GM23338 (cell line): ENCODE results near the gene SULT1A2.

Source experiments
- CTCF ChIP-seq, 2 experiments: fragments of 200-600 bp in 1 of 2; sonication (generic) in 1 of 2; conservative IDR thresholded peaks; 2 replicates each; pipeline versions ENCODE4 v1.5.1 to v1.6.1; 2016 to 2017; ENCODE audit warnings: antibody characterized with exemption in 2 of 2, low read depth in 2 of 2, mild to moderate bottlenecking in 2 of 2, moderate library complexity in 1 of 2
- ETS1 ChIP-seq: IDR thresholded peaks from 2 replicates; pipeline ENCODE4 v1.6.1; 2016; ENCODE audit warnings: antibody characterized with exemption
- EZH2 ChIP-seq: fragments of 200-600 bp; sonication (generic); IDR thresholded peaks from one replicate; pipeline ENCODE4 v1.8.0; 2017; ENCODE audit warnings: antibody characterized with exemption, mild to moderate bottlenecking, low read depth; ENCODE audit not compliant: unreplicated experiment
- EZH2phosphoT487 ChIP-seq: fragments of 200-600 bp; sonication (generic); IDR thresholded peaks from one replicate; pipeline ENCODE4 v1.8.1; 2018; ENCODE audit warnings: antibody characterized with exemption; ENCODE audit not compliant: unreplicated experiment
- POLR2AphosphoS5 ChIP-seq: IDR thresholded peaks from 2 replicates; pipeline ENCODE4 v1.6.1; 2016; ENCODE audit warnings: antibody characterized with exemption, low read depth
- REST ChIP-seq: IDR thresholded peaks from one replicate; pipeline ENCODE4 v1.6.1; 2018; ENCODE audit warnings: antibody characterized with exemption; ENCODE audit not compliant: unreplicated experiment

GRCh38 chr16:28592979-28593553 is 3.8 kb downstream of the SULT1A2 start:
- no peak for TF ChIP-seq CTCF (conservative IDR thresholded peaks at IDR 0.05; ENCODE audit: low read depth in 2 of 2)
- TF ChIP-seq ETS1, result no peak
- TF ChIP-seq REST, result no peak
- no peak for TF ChIP-seq EZH2phosphoT487
- TF ChIP-seq POLR2AphosphoS5, result no peak
- TF ChIP-seq EZH2, result no peak
